Skeletal muscle tissue (tissue), 4 donors: ENCODE measurements around the gene IL22RA1. TPM values are rescaled to one million over a fixed set of nuclear protein-coding genes. Genes with fewer than 3 reads are reported as not detected.

Source experiments
- H3K27ac ChIP-seq: one replicate; pipeline ENCODE4 v1.7.0; 2013; ENCODE audit warnings: mild to moderate bottlenecking, low read depth, low read length, inconsistent platforms
- H3K27me3 ChIP-seq, 3 donors: one replicate each; pipeline ENCODE4 v1.7.0; 2013; ENCODE audit warnings: low read length in 3 of 3; ENCODE audit not compliant: control insufficient read depth in 3 of 3, insufficient read depth in 3 of 3
- H3K36me3 ChIP-seq, 3 donors: one replicate each; pipeline ENCODE4 v1.7.0; 2013; ENCODE audit warnings: low read length in 3 of 3; ENCODE audit not compliant: control insufficient read depth in 3 of 3, insufficient read depth in 3 of 3
- H3K4me1 ChIP-seq, 3 donors: one replicate each; pipeline ENCODE4 v1.7.0; 2013; ENCODE audit warnings: low read length in 3 of 3, mild to moderate bottlenecking in 3 of 3; ENCODE audit not compliant: control insufficient read depth in 3 of 3, insufficient read depth in 3 of 3
- H3K4me3 ChIP-seq, 3 donors: one replicate each; pipeline ENCODE4 v1.7.0; 2013; ENCODE audit warnings: low read length in 3 of 3
- H3K9ac ChIP-seq, 3 donors: one replicate each; pipeline ENCODE4 v1.7.0; 2013; ENCODE audit warnings: low read length in 3 of 3, mild to moderate bottlenecking in 3 of 3, moderate library complexity in 2 of 3, low read depth in 1 of 3
- H3K9me3 ChIP-seq, 3 donors: one replicate each; pipeline ENCODE4 v1.7.0; 2013; ENCODE audit warnings: low read length in 3 of 3; ENCODE audit not compliant: control insufficient read depth in 3 of 3
- total RNA-seq: library from RNA; depleted of rRNA; stranded (reverse); fragments of >200 nt; gene quantifications from one replicate; pipeline ENCODE4 v1.2.3, GENCODE V29; 2014
- donor health status: Osteomylitis.

Gene IL22RA1
- total RNA-seq, 1 donor from 2014 or later: not detected

- peaks cover 12 to 17% (median 14%) of the 10 kb centered on the region in 3 donors for H3K4me1 ChIP-seq
- no peaks in the 10 kb centered on the region for H3K27me3 ChIP-seq
- no peaks in the 10 kb centered on the region for H3K36me3 ChIP-seq
- no peak overlapping the region for H3K4me3 ChIP-seq
- H3K27ac ChIP-seq: peak overlapping the region; percentile 76
- H3K9ac ChIP-seq: no peak overlapping the region
- no peaks in the 10 kb centered on the region for H3K9me3 ChIP-seq
Measured at GRCh38 chr1:24127134-24127800, 15.7 kb downstream of the IL22RA1 start.

GRCh38 chr1:24126672-24127023 lies 16.3 kb downstream of the IL22RA1 start:
- Histone ChIP-seq H3K4me3 (peak overlapping the region in 2 of 3 donors; percentile 2 to 41), H3K9ac (peak overlapping the region in 1 of 3 donors; percentile 60), H3K4me1 (peaks cover 12 to 17% (median 14%) of the 10 kb centered on the region in 3 donors), H3K9me3 (no peaks in the 10 kb centered on the region), H3K27me3 (no peaks in the 10 kb centered on the region), H3K27ac (peak overlapping the region; percentile 76), H3K36me3 (no peaks in the 10 kb centered on the region)

- peak overlapping the region; percentile 2 to 41 (median 2) for H3K4me3 ChIP-seq
- peaks cover 12 to 17% (median 14%) of the 10 kb centered on the region in 3 donors for H3K4me1 ChIP-seq
- no peaks in the 10 kb centered on the region for H3K27me3 ChIP-seq
- peak overlapping the region; percentile 76 for H3K27ac ChIP-seq
- H3K36me3 ChIP-seq: no peaks in the 10 kb centered on the region
- peak overlapping the region; percentile 23 to 61 (median 60) for H3K9ac ChIP-seq
- H3K9me3 ChIP-seq: no peaks in the 10 kb centered on the region
Measured at GRCh38 chr1:24126018-24126671, 16.8 kb downstream of the IL22RA1 start.

GRCh38 chr1:24125456-24125855 lies 17.5 kb downstream of the IL22RA1 start:
- no peaks in the 10 kb centered on the region for H3K9me3 ChIP-seq
- peak overlapping the region; percentile 76 for H3K27ac ChIP-seq
- H3K36me3 ChIP-seq: no peaks in the 10 kb centered on the region
- no peaks in the 10 kb centered on the region for H3K27me3 ChIP-seq
- peaks cover 17 to 22% (median 17%) of the 10 kb centered on the region in 3 donors for H3K4me1 ChIP-seq
- H3K9ac ChIP-seq: no peak overlapping the region
- no peak overlapping the region for H3K4me3 ChIP-seq

GRCh38 chr1:24124980-24125379 lies 18.0 kb downstream of the IL22RA1 start:
- Histone ChIP-seq H3K9ac (no peak overlapping the region), H3K27ac (no peak overlapping the region), H3K27me3 (no peaks in the 10 kb centered on the region), H3K4me1 (peaks cover 21 to 26% (median 22%) of the 10 kb centered on the region in 3 donors), H3K4me3 (no peak overlapping the region), H3K36me3 (no peaks in the 10 kb centered on the region), H3K9me3 (no peaks in the 10 kb centered on the region)

- Histone ChIP-seq H3K4me3 (no peak overlapping the region), H3K9me3 (no peaks in the 10 kb centered on the region), H3K4me1 (peaks cover 23 to 31% (median 27%) of the 10 kb centered on the region in 3 donors), H3K27me3 (peaks cover 0 to 2% (median 0%) of the 10 kb centered on the region in 3 donors), H3K36me3 (no peaks in the 10 kb centered on the region), H3K9ac (no peak overlapping the region), H3K27ac (no peak overlapping the region)
Measured at GRCh38 chr1:24123611-24124010, 19.3 kb downstream of the IL22RA1 start.

- Histone ChIP-seq H3K4me3 (no peak overlapping the region), H3K9me3 (no peaks in the 10 kb centered on the region)
Measured at GRCh38 chr1:24122776-24123175, 20.2 kb downstream of the IL22RA1 start.

GRCh38 chr1:24121406-24121805 lies 21.5 kb downstream of the IL22RA1 start:
- Histone ChIP-seq H3K27me3 (peaks cover 0 to 4% (median 0%) of the 10 kb centered on the region in 3 donors), H3K4me3 (no peak overlapping the region), H3K36me3 (no peaks in the 10 kb centered on the region), H3K9me3 (no peaks in the 10 kb centered on the region), H3K9ac (no peak overlapping the region), H3K27ac (no peak overlapping the region), H3K4me1 (peaks cover 20 to 27% (median 23%) of the 10 kb centered on the region in 3 donors)

More at GRCh38 chr1:24122776-24123175, 20.2 kb downstream of the IL22RA1 start:
- no peak overlapping the region for H3K9ac ChIP-seq
- H3K27me3 ChIP-seq: peaks cover 0 to 2% (median 0%) of the 10 kb centered on the region in 3 donors
- no peak overlapping the region for H3K27ac ChIP-seq
- peaks cover 23 to 31% (median 27%) of the 10 kb centered on the region in 3 donors for H3K4me1 ChIP-seq
- H3K36me3 ChIP-seq: no peaks in the 10 kb centered on the region

GRCh38 chr1:24120965-24121364 lies 22.0 kb downstream of the IL22RA1 start:
- H3K4me3 ChIP-seq: no peak overlapping the region
- H3K9me3 ChIP-seq: no peaks in the 10 kb centered on the region
- H3K36me3 ChIP-seq: no peaks in the 10 kb centered on the region
- no peak overlapping the region for H3K27ac ChIP-seq
- peak overlapping the region in 1 of 3 donors; percentile 40 for H3K9ac ChIP-seq
- peaks cover 16 to 22% (median 19%) of the 10 kb centered on the region in 3 donors for H3K4me1 ChIP-seq
- H3K27me3 ChIP-seq: peaks cover 0 to 6% (median 0%) of the 10 kb centered on the region in 3 donors
